ENCODE data around the gene TMTC1. TPM values are rescaled to one million over a fixed set of nuclear protein-coding genes. Genes with fewer than 3 reads are reported as not detected.

The TMTC1 gene
- total and polyA plus RNA-seq, 11 donors, result 8.8 to 101 (median 41.4) TPM

DNA sequence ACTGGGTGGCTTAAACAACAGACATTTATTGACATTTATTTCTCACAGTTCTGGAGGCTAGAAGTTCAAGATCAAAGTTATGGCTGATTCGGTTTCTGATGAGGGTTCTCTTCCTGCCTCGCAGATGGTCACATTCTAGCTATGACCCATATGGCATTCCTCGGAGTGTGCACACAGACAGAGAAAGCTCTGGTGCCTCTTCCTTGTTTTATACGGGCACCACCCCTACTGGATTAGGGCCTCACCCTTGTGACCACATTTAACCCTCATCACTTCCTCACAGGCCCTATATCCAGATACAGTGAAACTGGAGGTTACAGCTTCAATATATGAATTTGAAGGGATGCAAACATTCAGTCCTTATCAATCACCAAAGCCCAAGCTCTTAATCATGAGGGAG, 209.2 kb downstream of the TMTC1 start:
- H3K27me3 ChIP-seq, result no peaks in the 10 kb centered on the region
- H3K27ac ChIP-seq, result peak overlapping the region in 5 of 12 donors; percentile 7 to 42 (median 16)
- intact Hi-C loops (cut with DNase I), result loop anchor here in 1 of 10 donors (10.0 kb wide), 1 partner anchor 150 kb away; no protein-coding TSS in a partner anchor
- H3K36me3 ChIP-seq, result peaks cover 0 to 26% (median 14%) of the 10 kb centered on the region in 9 donors
- 73 to 87% (median 82%) methylated on average over 4 of the region's 4 CpGs for WGBS, 4 donors
- TF ChIP-seq, protein P1, sequence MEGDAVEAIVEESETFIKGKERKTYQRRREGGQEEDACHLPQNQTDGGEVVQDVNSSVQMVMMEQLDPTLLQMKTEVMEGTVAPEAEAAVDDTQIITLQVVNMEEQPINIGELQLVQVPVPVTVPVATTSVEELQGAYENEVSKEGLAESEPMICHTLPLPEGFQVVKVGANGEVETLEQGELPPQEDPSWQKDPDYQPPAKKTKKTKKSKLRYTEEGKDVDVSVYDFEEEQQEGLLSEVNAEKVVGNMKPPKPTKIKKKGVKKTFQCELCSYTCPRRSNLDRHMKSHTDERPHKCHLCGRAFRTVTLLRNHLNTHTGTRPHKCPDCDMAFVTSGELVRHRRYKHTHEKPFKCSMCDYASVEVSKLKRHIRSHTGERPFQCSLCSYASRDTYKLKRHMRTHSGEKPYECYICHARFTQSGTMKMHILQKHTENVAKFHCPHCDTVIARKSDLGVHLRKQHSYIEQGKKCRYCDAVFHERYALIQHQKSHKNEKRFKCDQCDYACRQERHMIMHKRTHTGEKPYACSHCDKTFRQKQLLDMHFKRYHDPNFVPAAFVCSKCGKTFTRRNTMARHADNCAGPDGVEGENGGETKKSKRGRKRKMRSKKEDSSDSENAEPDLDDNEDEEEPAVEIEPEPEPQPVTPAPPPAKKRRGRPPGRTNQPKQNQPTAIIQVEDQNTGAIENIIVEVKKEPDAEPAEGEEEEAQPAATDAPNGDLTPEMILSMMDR (IDR thresholded peaks at IDR 0.05), result no peak
- no peak for TF ChIP-seq POLR2A (IDR thresholded peaks at IDR 0.05)
- ATAC-seq (no peak), DNase-seq (no peak)
- H3K4me1 ChIP-seq, result peaks cover 0 to 29% (median 13%) of the 10 kb centered on the region in 12 donors
- no peak overlapping the region for H3K4me3 ChIP-seq
- H3K9me3 ChIP-seq, result no peaks in the 10 kb centered on the region

DNA sequence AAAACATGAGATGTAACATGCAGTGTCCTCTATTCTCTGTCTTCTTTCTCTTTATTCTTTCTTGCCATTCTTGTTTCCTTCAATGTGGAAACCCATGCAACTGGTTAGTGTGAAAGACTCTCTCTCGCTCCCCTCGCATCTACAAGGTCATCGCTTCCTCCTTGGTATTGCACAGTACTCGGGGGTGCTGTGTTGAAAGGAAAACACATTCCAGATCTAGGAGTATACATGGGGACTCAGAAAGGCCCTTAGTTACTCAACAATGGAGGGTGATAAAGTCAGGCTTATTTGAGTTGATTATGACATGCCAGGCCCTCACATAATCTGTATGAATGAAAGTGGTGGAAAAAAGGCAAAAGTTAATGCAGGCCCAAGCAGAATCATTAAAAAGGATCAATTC, 210.8 kb downstream of the TMTC1 start:
- WGBS, 4 donors, result 55 to 62% (median 60%) methylated on average over 4 of the region's 4 CpGs
- Histone ChIP-seq H3K4me3 (no peak overlapping the region), H3K9me3 (no peaks in the 10 kb centered on the region), H3K36me3 (peaks cover 0 to 26% (median 14%) of the 10 kb centered on the region in 9 donors), H3K27ac (peak overlapping the region in 1 of 12 donors; percentile 4), H3K27me3 (no peaks in the 10 kb centered on the region), H3K4me1 (peaks cover 0 to 28% (median 11%) of the 10 kb centered on the region in 12 donors)
- TF ChIP-seq POLR2A (IDR thresholded peaks at IDR 0.05), result no peak
- TF ChIP-seq, protein P1 (IDR thresholded peaks at IDR 0.05), result no peak
- DNase-seq (no peak), ATAC-seq (no peak)
- intact Hi-C loops (cut with DNase I), result loop anchor here in 1 of 10 donors (10.0 kb wide), 1 partner anchor 152 kb away; no protein-coding TSS in a partner anchor

DNA sequence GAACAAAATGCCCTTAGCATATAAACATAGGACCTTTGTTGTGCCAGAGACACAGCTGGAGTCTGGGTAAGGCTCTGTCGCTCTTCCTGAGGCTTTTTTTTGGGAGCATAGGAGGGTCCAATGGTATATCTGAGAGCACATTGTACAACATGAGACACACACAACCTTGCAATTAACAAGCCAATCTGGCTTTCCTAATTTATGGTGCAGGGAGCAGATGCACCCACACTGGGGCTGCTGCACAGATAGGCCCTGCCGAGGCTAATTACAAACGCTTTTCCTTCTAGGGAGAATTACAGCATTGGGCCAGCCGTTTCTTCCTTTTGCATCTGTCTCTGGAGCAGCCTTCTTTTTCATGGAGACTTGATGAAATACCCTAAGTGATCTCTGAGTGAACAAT, 211.3 kb downstream of the TMTC1 start:
- H3K27ac ChIP-seq, result no peak overlapping the region
- no peaks in the 10 kb centered on the region for H3K9me3 ChIP-seq
- H3K27me3 ChIP-seq, result no peaks in the 10 kb centered on the region
- DNase-seq (no peak), ATAC-seq (no peak)
- 86 to 96% (median 90%) methylated on average over 4 of the region's 4 CpGs for WGBS, 4 donors
- intact Hi-C loops (cut with DNase I), result loop anchor here in 1 of 10 donors (10.0 kb wide), 1 partner anchor 152 kb away; no protein-coding TSS in a partner anchor
- peaks cover 0 to 28% (median 12%) of the 10 kb centered on the region in 12 donors for H3K4me1 ChIP-seq
- H3K4me3 ChIP-seq, result no peak overlapping the region
- peaks cover 0 to 26% (median 14%) of the 10 kb centered on the region in 9 donors for H3K36me3 ChIP-seq
- TF ChIP-seq, protein P1 (IDR thresholded peaks at IDR 0.05), result no peak
- no peak for TF ChIP-seq POLR2A (IDR thresholded peaks at IDR 0.05)

DNA sequence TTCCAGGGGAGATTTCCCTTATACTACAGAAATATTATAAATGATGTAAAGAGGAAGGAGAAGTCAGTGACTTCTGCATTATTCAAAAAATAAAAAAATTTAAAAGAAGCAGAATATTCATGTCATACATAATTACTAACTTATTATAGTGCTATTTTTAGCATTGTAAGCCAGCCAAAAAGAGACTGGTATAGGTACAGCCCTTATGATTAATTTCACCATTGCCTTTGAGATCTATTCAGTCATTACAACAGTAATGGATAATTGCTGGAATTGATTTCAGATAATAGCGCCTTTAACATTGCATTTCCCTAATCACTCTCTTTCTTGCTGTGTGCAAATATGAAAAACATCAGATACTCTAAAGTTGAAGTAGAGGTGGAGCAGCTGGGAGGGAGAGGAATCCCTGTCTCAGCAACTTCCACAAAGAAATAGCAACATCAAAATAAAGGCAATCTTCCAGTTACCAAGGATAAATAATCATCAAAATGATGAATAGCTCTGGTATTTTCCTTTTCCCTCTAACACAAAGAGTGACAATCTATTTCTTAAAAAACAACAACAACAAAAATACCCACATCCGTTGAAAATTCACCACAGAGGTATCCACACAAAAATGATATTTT, 214.5 kb downstream of the TMTC1 start:
- peak overlapping the region; percentile 6 to 65 (median 46) for H3K27ac ChIP-seq
- H3K9me3 ChIP-seq, result no peaks in the 10 kb centered on the region
- DNase-seq (no peak), ATAC-seq (peak in 1 of 4 donors; percentile 26)
- peaks cover 0 to 24% (median 14%) of the 10 kb centered on the region in 9 donors for H3K36me3 ChIP-seq
- intact Hi-C loops (cut with DNase I), result loop anchor here in 2 of 10 donors (10.0 kb wide), 1 partner anchor 156 kb away; no protein-coding TSS in a partner anchor
- WGBS, 4 donors, result 57 to 67% (median 65%) methylated on average over 2 of the region's 2 CpGs
- H3K4me3 ChIP-seq, result no peak overlapping the region
- peaks cover 0 to 39% (median 16%) of the 10 kb centered on the region in 12 donors for H3K4me1 ChIP-seq
- H3K27me3 ChIP-seq, result no peaks in the 10 kb centered on the region
- TF ChIP-seq POLR2A (IDR thresholded peaks at IDR 0.05), result no peak
- TF ChIP-seq, protein P1 (IDR thresholded peaks at IDR 0.05), result no peak

Data from heart left ventricle (tissue), 16 donors.